K562 (cell line): ENCODE results near the gene ORC1. TPM values are rescaled to one million over a fixed set of nuclear protein-coding genes. Genes with fewer than 3 reads are reported as not detected.

ENCODE experiments used
- CC2D1A ChIP-seq: fragments of 450-650 bp; IDR thresholded peaks from 2 replicates; pipeline ENCODE4 v1.6.1; 2017; ENCODE audit warnings: mild to moderate bottlenecking
- HMGN3 ChIP-seq: IDR thresholded peaks from 2 replicates; pipeline ENCODE4 v1.6.1; 2011; ENCODE audit warnings: borderline replicate concordance, low read depth, mild to moderate bottlenecking, mixed read lengths, low read length; ENCODE audit not compliant: insufficient read length; ENCODE audit errors: extremely low read depth
- HOMEZ ChIP-seq: fragments of 250-450 bp; sonication (Bioruptor Pico); IDR thresholded peaks from 2 replicates; pipeline ENCODE4 v1.4.0; 2020; ENCODE audit warnings: mild to moderate bottlenecking, moderate library complexity
- ID3 ChIP-seq, 2 experiments: fragments of 250-450 bp in 1 of 2; fragments of 450-650 bp in 1 of 2; sonication (Bioruptor Pico) in 1 of 2; IDR thresholded peaks; 2 replicates each; pipeline versions ENCODE4 v1.6.1 to v1.8.0; 2016 to 2021; ENCODE audit warnings: mild to moderate bottlenecking in 2 of 2, moderate library complexity in 2 of 2, missing compliant biosample characterization in 1 of 2, missing genetic modification characterization in 1 of 2
- MBD1 ChIP-seq: fragments of 250-450 bp; sonication (Bioruptor Pico); IDR thresholded peaks from 2 replicates; pipeline ENCODE4 v1.8.0; 2022; ENCODE audit warnings: inconsistent platforms
- PATZ1 ChIP-seq: fragments of 250-450 bp; sonication (Bioruptor Pico); IDR thresholded peaks from 2 replicates; pipeline ENCODE4 v1.5.0; 2020; ENCODE audit warnings: mild to moderate bottlenecking, borderline replicate concordance
- SIN3A ChIP-seq, 2 experiments: fragments of 150-350 bp in 1 of 2; IDR thresholded peaks; 2 replicates each; pipeline ENCODE4 v1.6.1; 2011 to 2016; ENCODE audit warnings: borderline replicate concordance in 2 of 2, low read depth in 2 of 2, low read length in 2 of 2, mild to moderate bottlenecking in 2 of 2, moderate library complexity in 2 of 2; ENCODE audit not compliant: control insufficient read depth in 1 of 2
- SRSF3 ChIP-seq: fragments of 200-400 bp; formaldehyde crosslinking; IDR thresholded peaks from 2 replicates; pipeline ENCODE4 v1.6.1; 2016; ENCODE audit warnings: mild to moderate bottlenecking, low read length, moderate library complexity; ENCODE audit not compliant: insufficient read depth
- SRSF7 ChIP-seq: fragments of 200-400 bp; formaldehyde crosslinking; optimal IDR thresholded peaks from 2 replicates; pipeline ENCODE3; 2017; ENCODE audit warnings: mild to moderate bottlenecking, low read depth, low read length
- TCF15 ChIP-seq: fragments of 250-450 bp; sonication (Bioruptor Pico); IDR thresholded peaks from 2 replicates; pipeline ENCODE4 v1.8.0; 2022; ENCODE audit warnings: moderate library complexity, mild to moderate bottlenecking, inconsistent platforms
- WHSC1 ChIP-seq: IDR thresholded peaks from one replicate; pipeline ENCODE4 v1.6.1; 2012; ENCODE audit warnings: low read length, control low read depth, inconsistent platforms
- XRCC5 ChIP-seq: fragments of 200-400 bp; formaldehyde crosslinking; IDR thresholded peaks from 2 replicates; pipeline ENCODE4 v1.6.1; 2017; ENCODE audit warnings: low read depth, mild to moderate bottlenecking, low read length
- ZNF707 ChIP-seq: fragments of 250-450 bp; sonication (Bioruptor Pico); conservative IDR thresholded peaks from 2 replicates; pipeline ENCODE4 v1.8.0; 2022; ENCODE audit warnings: inconsistent platforms, mild to moderate bottlenecking, moderate library complexity
- ZNF766 ChIP-seq: fragments of 200-800 bp; sonication (Bioruptor generic); conservative IDR thresholded peaks from 2 replicates; pipeline ENCODE4 v1.6.1; 2016; ENCODE audit warnings: missing genetic modification characterization, missing compliant biosample characterization
- polyA plus RNA-seq, 8 experiments: library from polyadenylated mRNA; depleted of rRNA in 4 of 8; stranded (reverse) in 5 of 8; unstranded in 3 of 8; fragments of >200 nt; fragmentation: Nextera tagmentation in 2 of 8; fragmentation: Illumina TruSeq in 1 of 8; extraction: Ambion mirVana in 2 of 8; extraction: Trizol in 1 of 8; gene quantifications; 2 replicates each; pipeline versions ENCODE4 v1.2.1 to v1.2.3, GENCODE V29; 2011 to 2014; ENCODE audit warnings: inconsistent platforms in 1 of 8, missing spikeins in 1 of 8
- total RNA-seq, 7 experiments: library from RNA; depleted of rRNA in 6 of 7; stranded (reverse); fragments of >200 nt in 6 of 7; fragmentation: Illumina TruSeq in 2 of 7; extraction: Trizol in 2 of 7; gene quantifications; 2 replicates each; pipeline versions ENCODE4 v1.2.1 to v1.2.3, GENCODE V29; 2011 to 2021; ENCODE audit warnings: low replicate concordance in 1 of 7
- TF ChIP-seq, protein P1 (sequence below): fragments of 450-650 bp; formaldehyde crosslinking; IDR thresholded peaks from 2 replicates; pipeline ENCODE4 v1.4.0; 2020; ENCODE audit warnings: mild to moderate bottlenecking

ORC1 gene
- total and polyA plus RNA-seq, 9 of the 15 experiments (the other 6 are each of a cell fraction or from before 2014, with no cell fraction given): 26.4 to 91.6 (median 69.7) TPM

- TF ChIP-seq PATZ1 (CRISPR knock-in tag) (no peak; the same call in 1 of the 2 replicates), XRCC5 (no peak), ID3 (CRISPR knock-in tag; IDR thresholded peaks at IDR 0.05) (no peak), ID3 (tag; IDR thresholded peaks at IDR 0.05) (no peak; the same call in 1 of the 2 replicates), SRSF3 (no peak), ZNF707 (CRISPR knock-in tag) (no peak), HOMEZ (CRISPR knock-in tag) (no peak), WHSC1 (no peak), ZNF766 (peak; percentile 54; the same call in 1 of the 2 replicates), TCF15 (CRISPR knock-in tag) (no peak), MBD1 (CRISPR knock-in tag) (no peak), SRSF7 (no peak), CC2D1A (no peak), SIN3A (IDR thresholded peaks at IDR 0.05; ENCODE audit: borderline replicate concordance in 2 of 2, control insufficient read depth in 1 of 2, low read depth in 2 of 2, low read length in 2 of 2) (peak in 1 of 2 experiments; percentile 86; a peak in 1 of 4 replicates), HMGN3 (no peak)
- TF ChIP-seq, protein P1, sequence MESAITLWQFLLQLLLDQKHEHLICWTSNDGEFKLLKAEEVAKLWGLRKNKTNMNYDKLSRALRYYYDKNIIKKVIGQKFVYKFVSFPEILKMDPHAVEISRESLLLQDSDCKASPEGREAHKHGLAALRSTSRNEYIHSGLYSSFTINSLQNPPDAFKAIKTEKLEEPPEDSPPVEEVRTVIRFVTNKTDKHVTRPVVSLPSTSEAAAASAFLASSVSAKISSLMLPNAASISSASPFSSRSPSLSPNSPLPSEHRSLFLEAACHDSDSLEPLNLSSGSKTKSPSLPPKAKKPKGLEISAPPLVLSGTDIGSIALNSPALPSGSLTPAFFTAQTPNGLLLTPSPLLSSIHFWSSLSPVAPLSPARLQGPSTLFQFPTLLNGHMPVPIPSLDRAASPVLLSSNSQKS (CRISPR knock-in tag): no peak
Measured at GRCh38 chr1:52365071-52365745, 39.0 kb downstream of the ORC1 start (continued).
